GM19099 (cell line): ENCODE data around the gene GTPBP3.

ENCODE experiments used
- POLR2A ChIP-seq: IDR thresholded peaks from 3 replicates; pipeline ENCODE4 v1.6.1; 2011; ENCODE audit warnings: low read depth; ENCODE audit not compliant: insufficient read length; ENCODE audit errors: extremely low read depth

The GTPBP3 gene

GRCh38 chr19:17336872-17337674 is at the start of gene GTPBP3:
GTPBP3 (plus strand) TSS chr19:17337553; CDS start chr19:17337612, 59 bp downstream.
- peak; percentile 78 for TF ChIP-seq POLR2A

GRCh38 chr19:17289489-17289888 is 47.9 kb upstream of the GTPBP3 start:
- TF ChIP-seq POLR2A = no peak

- TF ChIP-seq POLR2A = peak; percentile 55
Observed at GRCh38 chr19:17292301-17293074, 44.9 kb upstream of the GTPBP3 start.

GRCh38 chr19:17293605-17294004 is 43.7 kb upstream of the GTPBP3 start:
- no peak for TF ChIP-seq POLR2A

GRCh38 chr19:17294051-17294891 is 43.1 kb upstream of the GTPBP3 start:
- no peak for TF ChIP-seq POLR2A

- TF ChIP-seq POLR2A = no peak
Observed at GRCh38 chr19:17296273-17296672, 41.1 kb upstream of the GTPBP3 start.

GRCh38 chr19:17296976-17297375 is 40.4 kb upstream of the GTPBP3 start:
- TF ChIP-seq POLR2A = no peak

GRCh38 chr19:17300992-17301619 is 36.2 kb upstream of the GTPBP3 start:
- TF ChIP-seq POLR2A = no peak

- no peak for TF ChIP-seq POLR2A
Observed at GRCh38 chr19:17302391-17303166, 34.8 kb upstream of the GTPBP3 start.

GRCh38 chr19:17303167-17303939 is 34.0 kb upstream of the GTPBP3 start, which contains the start of gene ABHD8:
ABHD8 (minus strand) TSS chr19:17303425; CDS start chr19:17301616, 1,809 bp downstream.
- peak; percentile 59 for TF ChIP-seq POLR2A

GRCh38 chr19:17303940-17304267 is 33.4 kb upstream of the GTPBP3 start:
- TF ChIP-seq POLR2A = no peak

GRCh38 chr19:17304386-17305215 is 32.8 kb upstream of the GTPBP3 start:
- no peak for TF ChIP-seq POLR2A

- TF ChIP-seq POLR2A = no peak
Observed at GRCh38 chr19:17305216-17305516, 32.2 kb upstream of the GTPBP3 start.
